Heart left ventricle (tissue), 16 donors: ENCODE data around the gene XPNPEP3. TPM values are rescaled to one million over a fixed set of nuclear protein-coding genes. Genes with fewer than 3 reads are reported as not detected.

Experiments used
- ATAC-seq, 4 donors: fragments of 200-7000 bp; cut with Tn5 transposase; one replicate each; pipeline ENCODE4 v1.9.1; 2020 to 2022; ENCODE audit warnings: moderate library complexity in 4 of 4, mild to moderate bottlenecking in 3 of 4, moderate number of reproducible peaks in 1 of 4
- DNase-seq, 5 donors: peaks; one replicate each; pipeline ENCODE4 v3.0.0-alpha.2; 2020
- H3K27ac ChIP-seq, 12 donors: fragments of 200-600 bp; sonication (generic) in 4 of 12; one replicate each; pipeline versions ENCODE4 v1.5.0 to v1.8.0; 2016 to 2022; ENCODE audit warnings: mild to moderate bottlenecking in 2 of 12
- H3K27me3 ChIP-seq, 9 donors: fragments of 200-600 bp; sonication (generic) in 2 of 9; one replicate each; pipeline versions ENCODE4 v1.5.1 to v1.8.0; 2016 to 2022; ENCODE audit warnings: mild to moderate bottlenecking in 3 of 9
- H3K36me3 ChIP-seq, 9 donors: fragments of 200-600 bp; sonication (generic) in 2 of 9; one replicate each; pipeline versions ENCODE4 v1.5.0 to v1.8.0; 2018 to 2022; ENCODE audit warnings: mild to moderate bottlenecking in 2 of 9
- H3K4me1 ChIP-seq, 12 donors: fragments of 200-600 bp; sonication (generic) in 4 of 12; one replicate each; pipeline versions ENCODE4 v1.5.0 to v1.8.0; 2016 to 2022; ENCODE audit warnings: mild to moderate bottlenecking in 3 of 12
- H3K4me3 ChIP-seq, 12 donors: fragments of 200-600 bp; sonication (generic) in 4 of 12; one replicate each; pipeline versions ENCODE4 v1.5.0 to v1.8.0; 2017 to 2022; ENCODE audit warnings: mild to moderate bottlenecking in 9 of 12, moderate library complexity in 4 of 12
- H3K9me3 ChIP-seq, 12 donors: fragments of 200-600 bp; sonication (generic) in 4 of 12; one replicate each; pipeline versions ENCODE4 v1.5.0 to v1.8.0; 2016 to 2022; ENCODE audit warnings: mild to moderate bottlenecking in 1 of 12
- POLR2A ChIP-seq, 2 donors: fragments of 450-650 bp; IDR thresholded peaks; one replicate each; pipeline ENCODE4 v1.6.1; 2017; ENCODE audit warnings: antibody characterized with exemption in 2 of 2, mild to moderate bottlenecking in 2 of 2, moderate library complexity in 2 of 2
- WGBS, 4 donors: extraction: QIAGEN DNeasy Blood & Tissue Kit in 2 of 4; methylation state at CpG; one replicate each; pipeline versions ENCODE4 v1.1.5 to v1.1.7; 2013 to 2018; 5-methylcytosine and 5-hydroxymethylcytosine counted together
- intact Hi-C, 10 donors: fragments of 100-400 bp; cut with DNase I; formaldehyde crosslinking; loops; one replicate each; pipeline versions ENCODE4 v1.11.1 to v1.14.2; 2022
- polyA plus RNA-seq, 2 donors: library from polyadenylated mRNA; stranded (reverse); fragments of 200-250 nt; gene quantifications; one replicate each; pipeline ENCODE4 v1.2.3, GENCODE V29; 2013
- total RNA-seq, 9 donors: library from RNA; depleted of rRNA in 2 of 9; stranded (reverse); fragments of >200 nt in 2 of 9; fragmentation: NEBNext Ultra II Directional in 3 of 9; extraction: Animal tissue kit (Norgen Biotek cat#: 25700) in 3 of 9; gene quantifications; one replicate each; pipeline versions ENCODE4 v1.1.0 to v1.2.4, GENCODE V29; 2016 to 2023
- TF ChIP-seq, protein P1 (sequence below), 12 donors: fragments of 200-600 bp; sonication (generic) in 4 of 12; IDR thresholded peaks; one replicate each; pipeline versions ENCODE4 v1.5.0 to v1.8.0; 2018 to 2022; ENCODE audit warnings: antibody characterized with exemption in 12 of 12, mild to moderate bottlenecking in 5 of 12
- donor health status: ischemic (EF 13 %, LVEDD 7.1; RV severe dilation, severe dysfunction).
- donor health status: healthy with polysubstance abuse.
- donor health status: DM: no; HTN: yes; CAD: no.
- donor health status: DM: no; HTN: no; CAD: no.
- donor health status: ischemic (EF 25% LVEDD 6.9; RV normal size, moderate dysfunction).
- donor health status: ischemic (EF 25% LVEDD 5.7; RV mildly dilated, moderate dysfunction).
- donor health status: healthy.
- donor health status: DM: yes; HTN: yes; CAD: no.
- donor health status: ischemic (EF 35%, LVEDD 5.7; RV mildly dilated, moderate dysfunction).
- donor health status: nonischemic (EF 11% LVEDD 7.7; RV severe dilation, severe dysfunction).
- donor health status: DM: yes; HTN: yes; CAD: no.
- donor health status: PGD.
- donor health status: ischemic (EF 29% LVEDD 5.4; RV normal size, mild dysfunction).
- donor health status: nonischemic (EF 23%, LVEDD 6.1; RV moderate dilation, normal function).

Gene XPNPEP3
- total and polyA plus RNA-seq, 11 donors = 5.1 to 37.9 (median 22.5) TPM

DNA sequence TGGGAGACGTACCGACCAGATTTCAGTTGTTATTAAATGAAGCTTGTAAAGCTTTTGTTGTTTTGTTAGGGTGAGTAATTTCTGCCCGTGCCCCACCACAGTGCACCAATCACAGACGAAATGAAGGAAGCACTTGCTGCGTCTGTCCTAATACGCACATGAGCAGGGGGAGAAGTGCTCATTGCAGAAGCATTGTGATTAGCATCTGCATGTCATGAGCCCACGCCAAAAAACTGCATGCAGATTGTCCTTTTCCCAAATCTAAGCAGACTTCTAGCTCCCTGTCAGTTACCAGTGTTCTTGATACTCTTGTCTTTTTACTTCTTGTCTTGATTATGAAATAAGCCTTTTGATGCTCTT lies 109.8 kb downstream of the XPNPEP3 start:
- no peaks in the 10 kb centered on the region for H3K9me3 ChIP-seq
- TF ChIP-seq, protein P1, sequence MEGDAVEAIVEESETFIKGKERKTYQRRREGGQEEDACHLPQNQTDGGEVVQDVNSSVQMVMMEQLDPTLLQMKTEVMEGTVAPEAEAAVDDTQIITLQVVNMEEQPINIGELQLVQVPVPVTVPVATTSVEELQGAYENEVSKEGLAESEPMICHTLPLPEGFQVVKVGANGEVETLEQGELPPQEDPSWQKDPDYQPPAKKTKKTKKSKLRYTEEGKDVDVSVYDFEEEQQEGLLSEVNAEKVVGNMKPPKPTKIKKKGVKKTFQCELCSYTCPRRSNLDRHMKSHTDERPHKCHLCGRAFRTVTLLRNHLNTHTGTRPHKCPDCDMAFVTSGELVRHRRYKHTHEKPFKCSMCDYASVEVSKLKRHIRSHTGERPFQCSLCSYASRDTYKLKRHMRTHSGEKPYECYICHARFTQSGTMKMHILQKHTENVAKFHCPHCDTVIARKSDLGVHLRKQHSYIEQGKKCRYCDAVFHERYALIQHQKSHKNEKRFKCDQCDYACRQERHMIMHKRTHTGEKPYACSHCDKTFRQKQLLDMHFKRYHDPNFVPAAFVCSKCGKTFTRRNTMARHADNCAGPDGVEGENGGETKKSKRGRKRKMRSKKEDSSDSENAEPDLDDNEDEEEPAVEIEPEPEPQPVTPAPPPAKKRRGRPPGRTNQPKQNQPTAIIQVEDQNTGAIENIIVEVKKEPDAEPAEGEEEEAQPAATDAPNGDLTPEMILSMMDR (IDR thresholded peaks at IDR 0.05) = no peak
- no peak for TF ChIP-seq POLR2A (IDR thresholded peaks at IDR 0.05)
- intact Hi-C loops = loop anchor here in 1 of 10 donors (10.0 kb wide), 1 partner anchor 48 kb away; no protein-coding TSS in a partner anchor
- WGBS, 4 donors = 72 to 83% (median 80%) methylated on average over 7 of the region's 7 CpGs
- H3K36me3 ChIP-seq = peaks cover 0 to 97% (median 85%) of the 10 kb centered on the region in 9 donors
- no peak overlapping the region for H3K4me3 ChIP-seq
- ATAC-seq (no peak), DNase-seq (no peak)
- H3K27me3 ChIP-seq = no peaks in the 10 kb centered on the region
- peak overlapping the region in 1 of 12 donors; percentile 73 for H3K27ac ChIP-seq
- H3K4me1 ChIP-seq = peaks cover 0 to 30% (median 17%) of the 10 kb centered on the region in 12 donors

DNA sequence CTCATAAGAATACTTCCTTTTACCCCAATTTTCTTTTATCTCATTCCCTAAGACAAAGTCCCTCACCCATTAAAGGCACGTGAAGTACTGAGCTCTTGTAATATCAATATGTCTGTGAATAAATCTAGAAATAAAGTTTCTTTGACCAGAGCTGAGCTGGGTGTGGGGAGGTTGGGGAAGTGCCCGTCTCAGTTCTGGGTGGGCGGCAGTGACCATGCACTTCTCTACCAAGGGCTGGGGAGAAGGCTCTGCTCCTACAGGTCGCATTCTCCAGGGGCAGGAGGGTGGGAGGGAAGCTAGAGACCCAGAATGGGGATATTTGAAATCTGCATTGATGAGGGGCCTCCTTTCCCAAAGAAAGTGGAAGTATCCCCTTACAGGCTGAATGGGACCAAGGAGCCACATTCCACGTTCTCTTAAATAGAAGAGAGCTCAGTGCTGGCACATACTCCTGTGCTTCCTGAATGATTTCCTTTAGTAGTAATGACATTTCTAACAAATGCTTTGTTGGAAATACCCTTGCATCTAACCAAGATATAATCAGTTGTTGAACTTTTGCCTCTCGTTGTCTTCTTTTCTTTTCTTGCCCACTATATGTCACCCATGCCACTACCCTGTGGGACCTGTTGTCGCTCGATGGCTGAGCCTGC lies 110.3 kb downstream of the XPNPEP3 start:
- peaks cover 0 to 97% (median 89%) of the 10 kb centered on the region in 9 donors for H3K36me3 ChIP-seq
- peak overlapping the region in 1 of 12 donors; percentile 73 for H3K27ac ChIP-seq
- H3K4me1 ChIP-seq = peaks cover 0 to 28% (median 17%) of the 10 kb centered on the region in 12 donors
- TF ChIP-seq, protein P1 (IDR thresholded peaks at IDR 0.05) = no peak
- TF ChIP-seq POLR2A (IDR thresholded peaks at IDR 0.05) = no peak
- no peaks in the 10 kb centered on the region for H3K27me3 ChIP-seq
- ATAC-seq (peak in 1 of 4 donors; percentile 49), DNase-seq (no peak)
- WGBS, 4 donors = 72 to 79% (median 75%) methylated on average over 8 of the region's 8 CpGs
- H3K4me3 ChIP-seq = no peak overlapping the region
- intact Hi-C loops = loop anchor here in 1 of 10 donors (10.0 kb wide), 1 partner anchor 48 kb away; no protein-coding TSS in a partner anchor
- H3K9me3 ChIP-seq = no peaks in the 10 kb centered on the region

DNA sequence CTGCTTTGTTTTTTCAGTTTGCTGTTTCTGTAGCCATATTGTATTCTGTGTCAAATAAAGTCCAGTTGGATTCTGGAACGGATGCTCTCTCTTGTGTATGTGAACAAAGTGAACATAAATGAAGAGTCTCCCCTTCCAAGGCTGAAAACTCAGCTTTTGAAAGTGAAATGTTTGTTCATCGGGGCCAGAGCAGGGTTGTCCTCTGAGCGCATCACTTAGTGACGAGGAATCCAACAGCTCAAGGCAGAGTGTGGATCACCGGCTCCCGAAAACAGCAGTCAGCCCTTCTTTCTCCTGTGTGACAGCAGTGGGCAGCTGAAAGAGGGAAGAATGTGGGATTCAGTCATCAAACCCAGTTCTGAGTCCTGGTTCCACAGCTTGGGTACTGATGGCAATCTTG lies 115.6 kb downstream of the XPNPEP3 start:
- intact Hi-C loops = no loop called here

DNA sequence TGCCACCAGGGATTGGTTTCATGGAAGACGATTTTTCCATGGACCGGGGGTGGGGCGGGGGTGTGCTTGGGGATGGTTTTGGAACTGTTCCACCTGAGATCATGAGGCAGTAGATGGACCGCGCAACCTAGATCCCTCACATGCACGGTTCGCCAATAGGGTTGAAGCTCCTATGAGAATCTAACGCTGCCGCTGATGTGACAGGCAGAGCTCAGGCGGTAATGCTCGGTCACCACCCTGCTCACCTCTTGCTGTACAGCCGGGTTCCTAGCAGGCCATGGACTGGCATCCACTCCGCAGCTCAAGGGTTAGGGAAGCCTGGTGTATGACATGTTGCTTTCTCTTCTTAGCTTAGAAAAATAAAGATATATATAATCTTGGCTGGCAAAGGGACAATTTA lies 116.2 kb downstream of the XPNPEP3 start:
- DNase-seq = no peak
- Histone ChIP-seq H3K27me3 (no peaks in the 10 kb centered on the region), H3K4me1 (no peaks in the 10 kb centered on the region), H3K27ac (no peak overlapping the region), H3K9me3 (no peaks in the 10 kb centered on the region), H3K36me3 (peaks cover 0 to 56% (median 48%) of the 10 kb centered on the region in 9 donors), H3K4me3 (no peak overlapping the region)
- intact Hi-C loops = no loop called here
- no peak for ATAC-seq
- TF ChIP-seq POLR2A (IDR thresholded peaks at IDR 0.05) = no peak
- WGBS, 4 donors = 94 to 97% (median 95%) methylated on average over 13 of the region's 13 CpGs

More for the DNA sequence above, 115.6 kb downstream of the XPNPEP3 start:
- H3K36me3 ChIP-seq = peaks cover 0 to 61% (median 54%) of the 10 kb centered on the region in 9 donors
- DNase-seq (no peak), ATAC-seq (no peak)
- peaks cover 0 to 2% (median 0%) of the 10 kb centered on the region in 12 donors for H3K4me1 ChIP-seq
- 89 to 94% (median 92%) methylated on average over 6 of the region's 6 CpGs for WGBS, 4 donors
- no peaks in the 10 kb centered on the region for H3K9me3 ChIP-seq
- TF ChIP-seq, protein P1 (IDR thresholded peaks at IDR 0.05) = no peak
- TF ChIP-seq POLR2A (IDR thresholded peaks at IDR 0.05) = no peak
- no peak overlapping the region for H3K27ac ChIP-seq
- H3K4me3 ChIP-seq = no peak overlapping the region
- no peaks in the 10 kb centered on the region for H3K27me3 ChIP-seq
